Rectal smooth muscle tissue (tissue), 1 donor: ENCODE results near the gene PPP2R5D.
A peak's percentile ranks its signal among the peaks of the same experiment; 100 is the strongest.

Experiments used
- H3K27ac ChIP-seq: one replicate; pipeline ENCODE4 v1.7.0; 2013; ENCODE audit warnings: low read depth, low read length, inconsistent platforms
- H3K27me3 ChIP-seq: one replicate; pipeline ENCODE4 v1.7.0; 2013; ENCODE audit warnings: low read length; ENCODE audit not compliant: control insufficient read depth, insufficient read depth
- H3K36me3 ChIP-seq: one replicate; pipeline ENCODE4 v1.7.0; 2013; ENCODE audit warnings: low read length; ENCODE audit not compliant: control insufficient read depth, insufficient read depth
- H3K4me1 ChIP-seq: one replicate; pipeline ENCODE4 v1.7.0; 2013; ENCODE audit warnings: low read length; ENCODE audit not compliant: control insufficient read depth, insufficient read depth
- H3K4me3 ChIP-seq: one replicate; pipeline ENCODE4 v1.7.0; 2013; ENCODE audit warnings: low read length
- H3K9ac ChIP-seq: one replicate; pipeline ENCODE4 v1.7.0; 2013; ENCODE audit warnings: low read length

PPP2R5D gene

DNA sequence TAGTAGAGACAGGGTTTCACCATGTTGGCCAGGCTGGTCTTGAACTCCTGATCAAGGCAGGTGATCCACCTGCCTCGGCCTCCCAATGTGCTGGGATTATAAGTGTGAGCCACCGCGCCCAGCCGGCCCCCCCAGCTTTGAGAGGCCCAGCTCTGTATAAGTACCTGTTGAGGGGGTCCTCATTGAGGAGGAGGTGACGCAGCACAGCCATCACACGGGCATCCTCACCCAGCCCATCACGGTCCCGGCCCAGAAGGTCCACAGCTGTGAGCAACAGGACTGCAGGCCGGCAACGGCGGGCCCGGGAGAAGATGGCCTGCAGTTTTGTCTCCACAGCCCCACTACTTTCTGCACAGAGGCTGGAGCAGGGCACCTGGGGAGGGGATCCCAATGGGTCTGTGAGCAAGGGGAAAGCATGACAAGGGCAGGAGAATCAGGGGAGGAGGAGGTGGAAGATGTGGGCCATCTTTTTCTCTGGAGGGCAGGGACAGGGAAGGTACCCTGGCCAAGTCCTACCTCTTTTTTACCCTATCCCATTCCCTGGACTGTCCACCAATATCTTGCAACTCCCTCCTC lies 16.2 kb upstream of the PPP2R5D start:
- H3K36me3 ChIP-seq = peaks cover 14% of the 10 kb centered on the region

DNA sequence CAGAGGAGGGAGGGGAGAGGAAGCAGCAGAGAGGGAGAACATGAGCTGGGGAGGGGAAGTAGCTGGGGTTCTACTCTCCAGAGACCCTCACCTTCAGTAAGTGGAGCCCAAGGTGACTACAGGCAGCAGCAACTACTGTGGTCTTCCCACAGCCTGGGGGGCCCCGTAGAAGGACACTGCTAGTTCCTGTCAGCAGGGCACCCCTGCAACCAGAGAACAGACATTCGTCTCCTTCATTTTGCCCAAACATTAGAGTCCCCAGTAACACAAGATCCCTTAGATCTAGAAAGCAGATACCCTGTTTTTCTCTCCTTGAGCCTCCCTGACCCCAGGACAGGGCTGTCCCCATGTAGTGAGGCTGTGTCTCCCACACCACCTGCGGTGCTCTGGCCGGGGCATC lies 15.6 kb upstream of the PPP2R5D start:
- H3K27ac ChIP-seq = no peak overlapping the region
- H3K4me1 ChIP-seq = no peaks in the 10 kb centered on the region
- peaks cover 12% of the 10 kb centered on the region for H3K36me3 ChIP-seq
- no peak overlapping the region for H3K9ac ChIP-seq
- H3K4me3 ChIP-seq = no peak overlapping the region
- no peaks in the 10 kb centered on the region for H3K27me3 ChIP-seq

More for the DNA sequence above, 16.2 kb upstream of the PPP2R5D start:
- H3K4me3 ChIP-seq = no peak overlapping the region
- H3K27me3 ChIP-seq = no peaks in the 10 kb centered on the region
- no peak overlapping the region for H3K9ac ChIP-seq
- H3K27ac ChIP-seq = no peak overlapping the region
- H3K4me1 ChIP-seq = no peaks in the 10 kb centered on the region

DNA sequence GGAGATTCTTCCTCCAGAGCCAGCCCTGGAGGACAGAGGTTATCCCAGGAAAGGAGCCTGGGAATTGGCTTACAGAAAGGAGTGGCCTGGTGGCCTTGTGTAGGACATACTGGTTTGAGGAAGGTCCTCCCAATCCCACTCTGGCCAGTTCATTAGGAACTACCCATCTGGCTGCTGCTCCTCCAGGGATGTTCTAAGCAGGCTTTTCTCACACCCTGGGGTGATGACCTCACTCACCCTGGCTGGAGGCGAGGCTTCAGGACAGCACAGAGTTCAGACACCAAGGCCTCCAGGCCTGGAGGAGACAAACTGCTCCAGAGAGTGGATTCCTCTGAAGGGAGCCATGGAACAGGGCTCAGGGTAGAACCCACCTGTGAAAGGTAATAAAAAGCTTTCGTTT lies 14.9 kb upstream of the PPP2R5D start:
- no peak overlapping the region for H3K4me3 ChIP-seq
- H3K27ac ChIP-seq = no peak overlapping the region
- peaks cover 8% of the 10 kb centered on the region for H3K36me3 ChIP-seq
- H3K9ac ChIP-seq = no peak overlapping the region
- H3K4me1 ChIP-seq = no peaks in the 10 kb centered on the region
- no peaks in the 10 kb centered on the region for H3K27me3 ChIP-seq

- Histone ChIP-seq H3K4me1 (no peaks in the 10 kb centered on the region), H3K36me3 (peaks cover 8% of the 10 kb centered on the region), H3K9ac (no peak overlapping the region), H3K4me3 (no peak overlapping the region), H3K27me3 (no peaks in the 10 kb centered on the region), H3K27ac (no peak overlapping the region)
These were observed 14.4 kb upstream of the PPP2R5D start for GRCh38 chr6:42969934-42970333.

DNA sequence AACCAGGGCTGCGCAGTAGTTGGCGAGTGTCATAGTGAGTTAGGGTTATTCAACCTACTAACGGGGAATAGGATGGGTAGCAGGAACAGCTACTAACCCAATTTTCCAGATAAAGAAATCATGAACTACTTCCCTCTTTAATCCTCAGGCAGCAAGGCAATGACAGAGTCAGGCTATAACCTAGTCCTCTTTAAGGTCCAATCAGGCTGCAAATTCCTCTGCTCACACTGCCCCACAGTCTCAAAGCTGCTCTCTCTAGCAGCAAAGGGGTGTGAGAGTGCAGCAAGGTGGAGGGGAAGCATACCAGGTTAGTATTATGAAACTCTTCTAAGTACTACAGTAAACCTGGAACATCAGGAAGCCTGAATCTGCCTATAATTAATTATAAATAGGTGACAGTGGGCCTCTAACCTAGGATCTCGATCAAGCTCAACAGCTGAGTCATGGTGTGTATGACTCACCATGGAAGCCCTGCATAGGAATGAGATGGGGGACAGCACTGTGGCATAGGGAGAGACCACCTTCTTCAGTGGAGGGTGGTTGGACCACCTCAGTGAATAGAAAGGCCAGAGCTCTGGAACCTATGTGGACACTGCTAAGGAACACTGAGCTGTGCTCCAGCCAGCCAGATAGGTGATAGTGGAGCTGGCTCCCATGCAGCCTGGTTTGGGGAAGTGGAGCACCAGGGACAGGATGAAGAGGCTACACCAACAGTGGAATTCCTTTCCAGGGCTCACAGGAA lies 13.3 kb upstream of the PPP2R5D start:
- no peak overlapping the region for H3K4me3 ChIP-seq
- no peak overlapping the region for H3K9ac ChIP-seq
- no peaks in the 10 kb centered on the region for H3K27me3 ChIP-seq
- H3K36me3 ChIP-seq = peaks cover 6% of the 10 kb centered on the region
- H3K27ac ChIP-seq = no peak overlapping the region
- no peaks in the 10 kb centered on the region for H3K4me1 ChIP-seq

DNA sequence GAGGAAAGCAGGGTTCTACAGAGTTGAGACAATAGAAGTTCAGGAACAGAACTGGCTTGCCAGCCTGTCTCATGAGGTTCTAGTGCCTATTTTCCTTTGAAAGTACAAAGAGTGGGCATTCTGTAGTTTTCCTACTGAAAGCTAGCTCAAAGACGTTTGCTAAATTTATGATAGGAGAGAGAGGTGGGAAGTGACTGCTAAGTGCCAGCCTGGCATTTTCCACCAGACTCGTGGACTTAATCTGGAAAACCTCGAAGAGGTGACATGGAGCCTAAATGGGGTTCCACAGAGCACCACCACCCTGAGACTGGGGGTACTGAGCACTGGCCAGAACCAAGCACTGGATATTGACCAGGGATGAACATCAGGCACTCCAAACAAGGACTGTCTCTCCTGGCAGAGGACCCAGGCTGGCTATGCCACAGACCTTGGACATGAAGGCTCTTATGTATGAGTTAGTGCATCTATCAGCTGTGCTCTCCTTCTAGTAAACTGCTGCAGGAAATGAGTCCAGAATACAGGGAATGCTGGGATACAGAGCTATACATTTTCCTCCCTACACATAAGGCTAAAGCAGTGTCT lies 12.5 kb upstream of the PPP2R5D start:
- Histone ChIP-seq H3K27ac (no peak overlapping the region), H3K4me1 (no peaks in the 10 kb centered on the region), H3K9ac (no peak overlapping the region), H3K4me3 (no peak overlapping the region), H3K36me3 (no peaks in the 10 kb centered on the region), H3K27me3 (no peaks in the 10 kb centered on the region)

DNA sequence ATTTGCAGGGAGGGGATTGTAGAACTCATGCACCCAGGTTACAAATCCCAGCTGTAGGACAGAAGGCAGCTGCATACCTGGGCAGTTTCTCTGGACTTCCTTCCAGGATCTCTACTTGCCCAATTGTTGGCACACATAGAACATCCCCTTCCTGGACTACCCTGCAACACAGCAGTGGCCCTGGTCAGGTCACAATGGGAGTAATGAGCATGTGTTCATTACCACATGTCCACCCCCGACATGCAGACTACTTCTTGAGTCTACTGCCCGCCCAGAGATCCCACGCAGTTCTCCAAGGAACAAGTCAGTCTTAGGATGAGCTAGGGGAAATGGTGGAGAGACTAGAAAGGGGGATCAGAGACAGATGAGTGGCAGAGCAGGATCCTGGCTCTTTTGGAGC lies 10.4 kb upstream of the PPP2R5D start:
- Histone ChIP-seq H3K27me3 (no peaks in the 10 kb centered on the region), H3K27ac (no peak overlapping the region), H3K9ac (no peak overlapping the region), H3K4me1 (peaks cover 3% of the 10 kb centered on the region), H3K4me3 (no peak overlapping the region), H3K36me3 (no peaks in the 10 kb centered on the region)

GRCh38 chr6:42974919-42975505 lies 9.4 kb upstream of the PPP2R5D start:
- H3K27ac ChIP-seq = no peak overlapping the region
- no peak overlapping the region for H3K9ac ChIP-seq
- peaks cover 6% of the 10 kb centered on the region for H3K4me1 ChIP-seq
- no peak overlapping the region for H3K4me3 ChIP-seq
- H3K36me3 ChIP-seq = no peaks in the 10 kb centered on the region
- H3K27me3 ChIP-seq = no peaks in the 10 kb centered on the region

DNA sequence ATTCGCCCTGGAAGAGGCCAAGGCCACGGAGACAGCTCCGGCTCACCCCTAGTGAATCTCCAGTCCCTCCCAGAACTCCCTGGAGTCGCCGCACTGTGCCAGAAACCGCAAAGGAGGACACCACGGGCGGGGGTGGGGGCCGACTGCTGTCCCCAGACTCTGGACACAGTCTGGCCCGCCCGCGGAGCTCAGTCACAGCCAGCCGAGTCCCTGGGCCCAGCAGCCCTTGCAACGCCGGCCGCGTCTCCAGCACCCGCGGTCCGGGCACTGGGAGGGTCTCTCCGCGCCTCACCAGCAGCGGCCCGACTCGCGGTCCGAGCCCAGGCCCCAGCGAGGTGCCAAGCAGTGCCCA lies 5.9 kb upstream of the PPP2R5D start:
- Histone ChIP-seq H3K36me3 (no peaks in the 10 kb centered on the region), H3K4me3 (peak overlapping the region; percentile 62), H3K27ac (peak overlapping the region; percentile 67), H3K4me1 (peaks cover 6% of the 10 kb centered on the region), H3K9ac (peak overlapping the region; percentile 7), H3K27me3 (no peaks in the 10 kb centered on the region)

DNA sequence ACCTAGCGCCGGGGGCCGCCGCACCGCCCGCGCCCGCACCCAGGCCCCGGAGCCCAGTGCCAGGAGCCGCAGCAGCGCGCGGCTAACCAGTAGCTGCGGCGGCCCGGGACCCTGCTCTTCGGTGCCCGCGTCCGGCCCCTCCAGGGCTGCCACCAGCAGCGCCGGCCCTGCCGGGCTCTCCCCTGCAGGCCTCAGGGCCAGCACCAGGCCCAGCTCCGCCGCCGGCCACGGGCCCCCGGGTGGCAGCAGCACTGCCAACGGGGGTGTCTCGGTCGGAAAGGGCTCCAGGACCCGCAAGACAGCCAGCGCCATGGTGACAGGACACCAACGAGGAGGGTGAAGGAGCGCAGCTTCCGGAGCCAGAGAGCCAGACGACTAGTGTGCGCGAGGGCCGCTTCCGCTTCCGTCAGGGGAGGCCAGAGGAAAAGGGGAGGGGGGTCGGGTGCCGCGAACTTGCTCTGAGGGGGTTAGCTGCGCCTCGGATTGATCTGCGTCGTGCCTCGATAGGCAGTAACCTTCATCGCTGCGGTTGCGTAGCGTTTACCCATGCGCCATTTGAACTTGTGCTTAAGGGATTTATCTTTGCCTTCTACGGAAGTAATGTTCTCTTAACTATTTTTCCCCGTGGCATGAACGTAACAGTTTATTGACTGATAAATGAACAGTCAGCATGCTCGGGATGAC lies 5.4 kb upstream of the PPP2R5D start, which contains the start of gene PEX6:
Gene PEX6, minus strand, starts transcription at position 343 of the 684 bp plus-strand sequence. Its CDS starts 31 bp downstream, at position 312.
- no peaks in the 10 kb centered on the region for H3K27me3 ChIP-seq

DNA sequence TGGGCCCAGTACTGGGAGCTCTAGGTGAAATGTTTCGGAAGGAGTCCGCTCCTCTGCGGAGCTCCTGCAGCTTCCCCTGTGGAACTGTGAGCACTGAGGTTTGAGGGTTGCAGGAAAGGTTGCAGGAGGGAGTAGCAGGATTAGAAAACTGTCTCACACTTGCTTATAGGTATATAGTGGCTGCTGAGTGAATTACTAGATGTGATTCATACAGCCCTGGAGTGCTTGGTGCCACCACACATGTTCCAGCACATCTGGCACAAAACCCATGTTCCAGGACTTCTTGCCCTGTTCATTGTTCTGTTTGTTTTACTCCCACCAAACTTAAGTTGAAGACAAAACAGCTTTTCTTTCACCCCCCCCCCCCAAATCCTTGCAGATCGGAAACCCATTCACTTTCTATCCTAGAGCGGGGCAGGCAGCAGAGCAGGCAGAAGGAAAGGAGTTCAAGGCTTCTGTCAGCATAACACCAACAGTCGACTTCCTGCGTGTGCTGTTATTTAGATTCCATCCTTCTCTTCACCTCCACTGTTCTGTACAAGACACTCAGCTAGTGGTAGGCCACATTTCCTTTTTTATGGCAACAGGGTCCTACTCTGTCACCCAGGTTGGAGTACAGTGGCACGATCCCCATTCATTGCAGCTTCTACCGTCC lies 4.7 kb upstream of the PPP2R5D start:
- Histone ChIP-seq H3K4me3 (peak overlapping the region; percentile 62), H3K9ac (peak overlapping the region; percentile 7), H3K36me3 (no peaks in the 10 kb centered on the region), H3K27me3 (no peaks in the 10 kb centered on the region), H3K4me1 (peaks cover 6% of the 10 kb centered on the region), H3K27ac (peak overlapping the region; percentile 67)

More for the DNA sequence above, 5.4 kb upstream of the PPP2R5D start, which contains the start of gene PEX6:
- peak within 1 kb of the TSS; percentile 7 for H3K9ac ChIP-seq
- H3K4me1 ChIP-seq = peaks cover 6% of the 10 kb centered on the region
- peak within 1 kb of the TSS; percentile 67 for H3K27ac ChIP-seq
- H3K4me3 ChIP-seq = peak within 1 kb of the TSS; percentile 62
- H3K36me3 ChIP-seq = no peaks in the 10 kb centered on the region

- no peak overlapping the region for H3K9ac ChIP-seq
- H3K4me1 ChIP-seq = peaks cover 8% of the 10 kb centered on the region
- no peaks in the 10 kb centered on the region for H3K36me3 ChIP-seq
- H3K27ac ChIP-seq = no peak overlapping the region
- H3K4me3 ChIP-seq = no peak overlapping the region
- H3K27me3 ChIP-seq = no peaks in the 10 kb centered on the region
These were observed 2.5 kb upstream of the PPP2R5D start for GRCh38 chr6:42981836-42982235.
